Measurements from ENCODE around the gene NACA2. TPM values are rescaled to one million over a fixed set of nuclear protein-coding genes. Genes with fewer than 3 reads are reported as not detected.

The NACA2 gene
- total and polyA plus RNA-seq, 7 donors = 0.04 TPM; not detected in 6

- no peak for DNase-seq
- Histone ChIP-seq H3K4me3 (no peak overlapping the region), H3K27me3 (ENCODE audit: insufficient read depth in 3 of 3, low read length in 2 of 3) (peaks cover 0 to 4% (median 0%) of the 10 kb centered on the region in 3 donors), H3K36me3 (ENCODE audit: insufficient read depth in 1 of 2, low read depth in 1 of 2) (no peaks in the 10 kb centered on the region), H3K27ac (no peak overlapping the region), H3K4me1 (no peaks in the 10 kb centered on the region), H3K9me3 (no peaks in the 10 kb centered on the region)
- TF ChIP-seq, protein P1, sequence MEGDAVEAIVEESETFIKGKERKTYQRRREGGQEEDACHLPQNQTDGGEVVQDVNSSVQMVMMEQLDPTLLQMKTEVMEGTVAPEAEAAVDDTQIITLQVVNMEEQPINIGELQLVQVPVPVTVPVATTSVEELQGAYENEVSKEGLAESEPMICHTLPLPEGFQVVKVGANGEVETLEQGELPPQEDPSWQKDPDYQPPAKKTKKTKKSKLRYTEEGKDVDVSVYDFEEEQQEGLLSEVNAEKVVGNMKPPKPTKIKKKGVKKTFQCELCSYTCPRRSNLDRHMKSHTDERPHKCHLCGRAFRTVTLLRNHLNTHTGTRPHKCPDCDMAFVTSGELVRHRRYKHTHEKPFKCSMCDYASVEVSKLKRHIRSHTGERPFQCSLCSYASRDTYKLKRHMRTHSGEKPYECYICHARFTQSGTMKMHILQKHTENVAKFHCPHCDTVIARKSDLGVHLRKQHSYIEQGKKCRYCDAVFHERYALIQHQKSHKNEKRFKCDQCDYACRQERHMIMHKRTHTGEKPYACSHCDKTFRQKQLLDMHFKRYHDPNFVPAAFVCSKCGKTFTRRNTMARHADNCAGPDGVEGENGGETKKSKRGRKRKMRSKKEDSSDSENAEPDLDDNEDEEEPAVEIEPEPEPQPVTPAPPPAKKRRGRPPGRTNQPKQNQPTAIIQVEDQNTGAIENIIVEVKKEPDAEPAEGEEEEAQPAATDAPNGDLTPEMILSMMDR (IDR thresholded peaks at IDR 0.05) = no peak
- ATAC-seq = no peak
- intact Hi-C loops (cut with DNase I) = no loop called here
- WGBS, 3 donors = 70 to 77% (median 71%) methylated on average over 3 of the region's 3 CpGs
Measured at GRCh38 chr17:61599608-61600007, 8.6 kb upstream of the NACA2 start.

DNA sequence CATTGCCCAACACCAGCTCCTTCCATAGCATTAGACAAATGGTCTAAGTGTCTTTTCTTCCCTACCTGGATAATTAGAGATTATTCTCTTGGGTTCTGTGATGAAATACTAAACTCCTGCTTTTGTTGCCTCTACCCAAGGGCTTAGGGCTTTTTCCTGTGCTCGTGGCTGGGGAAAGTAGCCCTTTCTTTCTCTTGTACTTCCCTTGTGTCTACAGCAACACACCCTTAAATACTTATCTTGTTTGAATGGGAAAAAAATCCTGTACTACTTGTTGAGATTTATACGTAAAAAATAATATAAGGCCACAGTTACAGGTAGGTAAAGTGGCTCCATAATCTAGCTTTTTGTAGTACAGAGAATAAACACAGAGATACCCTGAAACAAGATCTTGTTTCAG, 7.0 kb upstream of the NACA2 start:
- no peaks in the 10 kb centered on the region for H3K9me3 ChIP-seq
- 60 to 69% (median 67%) methylated on average over 2 of the region's 2 CpGs for WGBS, 3 donors
- H3K4me1 ChIP-seq = no peaks in the 10 kb centered on the region
- peaks cover 0 to 4% (median 0%) of the 10 kb centered on the region in 3 donors for H3K27me3 ChIP-seq (ENCODE audit: insufficient read depth in 3 of 3, low read length in 2 of 3)
- TF ChIP-seq, protein P1 (IDR thresholded peaks at IDR 0.05) = no peak
- intact Hi-C loops (cut with DNase I) = no loop called here
- no peak overlapping the region for H3K27ac ChIP-seq
- H3K36me3 ChIP-seq (ENCODE audit: insufficient read depth in 1 of 2, low read depth in 1 of 2) = no peaks in the 10 kb centered on the region
- H3K4me3 ChIP-seq = no peak overlapping the region
- no peak for DNase-seq
- no peak for ATAC-seq

GRCh38 chr17:61597607-61598006, 6.6 kb upstream of the NACA2 start:
- intact Hi-C loops (cut with DNase I) = no loop called here
- H3K36me3 ChIP-seq (ENCODE audit: insufficient read depth in 1 of 2, low read depth in 1 of 2) = no peaks in the 10 kb centered on the region
- no peak overlapping the region for H3K27ac ChIP-seq
- no peak overlapping the region for H3K4me3 ChIP-seq
- no peaks in the 10 kb centered on the region for H3K9me3 ChIP-seq
- TF ChIP-seq, protein P1 (IDR thresholded peaks at IDR 0.05) = no peak
- no peaks in the 10 kb centered on the region for H3K4me1 ChIP-seq
- 74 to 85% (median 83%) methylated on average over 3 of the region's 3 CpGs for WGBS, 3 donors
- DNase-seq = no peak
- no peak for ATAC-seq
- H3K27me3 ChIP-seq (ENCODE audit: insufficient read depth in 3 of 3, low read length in 2 of 3) = peaks cover 0 to 4% (median 0%) of the 10 kb centered on the region in 3 donors

- no peaks in the 10 kb centered on the region for H3K9me3 ChIP-seq
- no peak overlapping the region for H3K27ac ChIP-seq
- H3K4me1 ChIP-seq = no peaks in the 10 kb centered on the region
- intact Hi-C loops (cut with DNase I) = no loop called here
- H3K36me3 ChIP-seq (ENCODE audit: insufficient read depth in 1 of 2, low read depth in 1 of 2) = no peaks in the 10 kb centered on the region
- no peak overlapping the region for H3K4me3 ChIP-seq
- WGBS, 3 donors = 38 to 44% (median 39%) methylated on average over 7 of the region's 7 CpGs
- ATAC-seq (no peak), DNase-seq (no peak)
- peaks cover 0 to 4% (median 4%) of the 10 kb centered on the region in 3 donors for H3K27me3 ChIP-seq (ENCODE audit: insufficient read depth in 3 of 3, low read length in 2 of 3)
- TF ChIP-seq, protein P1 (IDR thresholded peaks at IDR 0.05) = no peak
Measured at GRCh38 chr17:61595418-61596186, 4.6 kb upstream of the NACA2 start.

Data from psoas muscle (tissue), 8 donors.